ENCODE results near the gene SDHAF3.
A peak's percentile ranks its signal among the peaks of the same experiment; 100 is the strongest.
"Not testable (repeated sequence)": the region's sequence is repeated elsewhere in the genome, so short reads cannot be mapped to it uniquely, and the experiment has no call there.

The SDHAF3 gene

GRCh38 chr7:97117372-97118188 is at the start of gene SDHAF3:
Gene SDHAF3, plus strand, starts transcription at chr7:97117698. Its CDS starts 26 bp downstream, at chr7:97117724.
- H3K36me3 ChIP-seq (ENCODE audit: insufficient read depth, low read depth, low read length), result no peaks in the 10 kb centered on the region
- H3K27ac ChIP-seq (ENCODE audit: low read length), result peak within 1 kb of the TSS; percentile 88
- H3K4me3 ChIP-seq (ENCODE audit: low read length), result peak within 1 kb of the TSS; percentile 86
- peaks cover 3% of the 10 kb centered on the region; the same call in 1 of the 2 replicates for H3K4me1 ChIP-seq (ENCODE audit: insufficient read depth, low read length)
- no peaks in the 10 kb centered on the region for H3K9me3 ChIP-seq (ENCODE audit: insufficient read depth, low read depth, low read length)
- no peaks in the 10 kb centered on the region for H3K27me3 ChIP-seq (ENCODE audit: insufficient read depth, low read length)
- peak within 1 kb of the TSS; percentile 94 for H3K9ac ChIP-seq (ENCODE audit: low read depth, low read length)

GRCh38 chr7:97072025-97072424 is 45.5 kb upstream of the SDHAF3 start:
- not testable (repeated sequence) for H3K4me1 ChIP-seq (ENCODE audit: insufficient read depth, low read length); H3K27ac ChIP-seq (ENCODE audit: low read length); H3K36me3 ChIP-seq (ENCODE audit: insufficient read depth, low read depth, low read length); H3K9ac ChIP-seq (ENCODE audit: low read depth, low read length); H3K27me3 ChIP-seq (ENCODE audit: insufficient read depth, low read length); H3K4me3 ChIP-seq (ENCODE audit: low read length)
- peaks cover 15% of the 10 kb centered on the region; the same call in 1 of the 2 replicates for H3K9me3 ChIP-seq (ENCODE audit: insufficient read depth, low read depth, low read length)

- peaks cover 15% of the 10 kb centered on the region; the same call in 1 of the 2 replicates for H3K9me3 ChIP-seq (ENCODE audit: insufficient read depth, low read depth, low read length)
- no peak overlapping the region for H3K27ac ChIP-seq (ENCODE audit: low read length)
- no peak overlapping the region for H3K4me3 ChIP-seq (ENCODE audit: low read length)
- no peaks in the 10 kb centered on the region for H3K36me3 ChIP-seq (ENCODE audit: insufficient read depth, low read depth, low read length)
- H3K9ac ChIP-seq (ENCODE audit: low read depth, low read length), result no peak overlapping the region
- no peaks in the 10 kb centered on the region for H3K4me1 ChIP-seq (ENCODE audit: insufficient read depth, low read length)
- no peaks in the 10 kb centered on the region for H3K27me3 ChIP-seq (ENCODE audit: insufficient read depth, low read length)
These were observed 41.6 kb upstream of the SDHAF3 start for GRCh38 chr7:97075928-97076327.

GRCh38 chr7:97078023-97078969 is 39.2 kb upstream of the SDHAF3 start:
- no peak overlapping the region for H3K9ac ChIP-seq (ENCODE audit: low read depth, low read length)
- H3K9me3 ChIP-seq (ENCODE audit: insufficient read depth, low read depth, low read length), result peaks cover 12% of the 10 kb centered on the region; the same call in 1 of the 2 replicates
- no peaks in the 10 kb centered on the region for H3K4me1 ChIP-seq (ENCODE audit: insufficient read depth, low read length)
- H3K27ac ChIP-seq (ENCODE audit: low read length), result no peak overlapping the region
- H3K36me3 ChIP-seq (ENCODE audit: insufficient read depth, low read depth, low read length), result no peaks in the 10 kb centered on the region
- no peaks in the 10 kb centered on the region for H3K27me3 ChIP-seq (ENCODE audit: insufficient read depth, low read length)
- H3K4me3 ChIP-seq (ENCODE audit: low read length), result no peak overlapping the region

GRCh38 chr7:97079300-97079699 is 38.2 kb upstream of the SDHAF3 start:
- no peak overlapping the region for H3K4me3 ChIP-seq (ENCODE audit: low read length)
- no peaks in the 10 kb centered on the region for H3K36me3 ChIP-seq (ENCODE audit: insufficient read depth, low read depth, low read length)
- H3K9ac ChIP-seq (ENCODE audit: low read depth, low read length), result no peak overlapping the region
- H3K27ac ChIP-seq (ENCODE audit: low read length), result no peak overlapping the region
- H3K27me3 ChIP-seq (ENCODE audit: insufficient read depth, low read length), result no peaks in the 10 kb centered on the region
- no peaks in the 10 kb centered on the region for H3K4me1 ChIP-seq (ENCODE audit: insufficient read depth, low read length)
- peaks cover 11% of the 10 kb centered on the region; the same call in 1 of the 2 replicates for H3K9me3 ChIP-seq (ENCODE audit: insufficient read depth, low read depth, low read length)

GRCh38 chr7:97081521-97082300 is 35.8 kb upstream of the SDHAF3 start:
- H3K9me3 ChIP-seq (ENCODE audit: insufficient read depth, low read depth, low read length), result no peaks in the 10 kb centered on the region
- no peak overlapping the region for H3K4me3 ChIP-seq (ENCODE audit: low read length)
- no peaks in the 10 kb centered on the region for H3K4me1 ChIP-seq (ENCODE audit: insufficient read depth, low read length)
- H3K27ac ChIP-seq (ENCODE audit: low read length), result no peak overlapping the region
- no peaks in the 10 kb centered on the region for H3K36me3 ChIP-seq (ENCODE audit: insufficient read depth, low read depth, low read length)
- no peak overlapping the region for H3K9ac ChIP-seq (ENCODE audit: low read depth, low read length)
- no peaks in the 10 kb centered on the region for H3K27me3 ChIP-seq (ENCODE audit: insufficient read depth, low read length)

- H3K9me3 ChIP-seq (ENCODE audit: insufficient read depth, low read depth, low read length), result no peaks in the 10 kb centered on the region
- no peak overlapping the region for H3K27ac ChIP-seq (ENCODE audit: low read length)
- H3K27me3 ChIP-seq (ENCODE audit: insufficient read depth, low read length), result no peaks in the 10 kb centered on the region
- no peak overlapping the region for H3K4me3 ChIP-seq (ENCODE audit: low read length)
- H3K36me3 ChIP-seq (ENCODE audit: insufficient read depth, low read depth, low read length), result no peaks in the 10 kb centered on the region
- no peaks in the 10 kb centered on the region for H3K4me1 ChIP-seq (ENCODE audit: insufficient read depth, low read length)
- no peak overlapping the region for H3K9ac ChIP-seq (ENCODE audit: low read depth, low read length)
These were observed 29.1 kb upstream of the SDHAF3 start for GRCh38 chr7:97088364-97088763.

- no peak overlapping the region for H3K27ac ChIP-seq (ENCODE audit: low read length)
- no peaks in the 10 kb centered on the region for H3K9me3 ChIP-seq (ENCODE audit: insufficient read depth, low read depth, low read length)
- no peaks in the 10 kb centered on the region for H3K27me3 ChIP-seq (ENCODE audit: insufficient read depth, low read length)
- no peaks in the 10 kb centered on the region for H3K4me1 ChIP-seq (ENCODE audit: insufficient read depth, low read length)
- H3K4me3 ChIP-seq (ENCODE audit: low read length), result no peak overlapping the region
- H3K36me3 ChIP-seq (ENCODE audit: insufficient read depth, low read depth, low read length), result no peaks in the 10 kb centered on the region
- H3K9ac ChIP-seq (ENCODE audit: low read depth, low read length), result no peak overlapping the region
These were observed 27.7 kb upstream of the SDHAF3 start for GRCh38 chr7:97089771-97090170.

GRCh38 chr7:97090761-97091353 is 26.6 kb upstream of the SDHAF3 start:
- no peak overlapping the region for H3K9ac ChIP-seq (ENCODE audit: low read depth, low read length)
- no peaks in the 10 kb centered on the region for H3K9me3 ChIP-seq (ENCODE audit: insufficient read depth, low read depth, low read length)
- no peaks in the 10 kb centered on the region for H3K4me1 ChIP-seq (ENCODE audit: insufficient read depth, low read length)
- no peaks in the 10 kb centered on the region for H3K36me3 ChIP-seq (ENCODE audit: insufficient read depth, low read depth, low read length)
- no peaks in the 10 kb centered on the region for H3K27me3 ChIP-seq (ENCODE audit: insufficient read depth, low read length)
- H3K27ac ChIP-seq (ENCODE audit: low read length), result no peak overlapping the region
- H3K4me3 ChIP-seq (ENCODE audit: low read length), result no peak overlapping the region

- Histone ChIP-seq H3K9ac (ENCODE audit: low read depth, low read length) (no peak overlapping the region), H3K36me3 (ENCODE audit: insufficient read depth, low read depth, low read length) (no peaks in the 10 kb centered on the region), H3K9me3 (ENCODE audit: insufficient read depth, low read depth, low read length) (no peaks in the 10 kb centered on the region), H3K27ac (ENCODE audit: low read length) (no peak overlapping the region), H3K4me3 (ENCODE audit: low read length) (no peak overlapping the region), H3K4me1 (ENCODE audit: insufficient read depth, low read length) (no peaks in the 10 kb centered on the region), H3K27me3 (ENCODE audit: insufficient read depth, low read length) (no peaks in the 10 kb centered on the region)
These were observed 23.1 kb upstream of the SDHAF3 start for GRCh38 chr7:97094284-97094930.

Data from iPS-20b (cell line).